ENCODE data around the gene TXN. TPM values are rescaled to one million over a fixed set of nuclear protein-coding genes. Genes with fewer than 3 reads are reported as not detected.

The TXN gene
- 207 and 217 TPM in 2 replicates for total RNA-seq

GRCh38 chr9:110256380-110257096, at the start of gene TXN:
TXN (minus strand) TSS chr9:110256507; CDS start chr9:110256435, 72 bp downstream.

GRCh38 chr9:110208031-110208430, 48.3 kb downstream of the TXN start, which contains the start of gene C9orf152:
C9orf152 (minus strand) TSS chr9:110208159; CDS start chr9:110207579, 580 bp downstream.

Other genes with a start within 250 kb of the TXN start
- gene C9orf152, start 48.3 kb downstream of the TXN start, total RNA-seq, result not detected in 2 replicates
- not detected in 2 replicates for gene TXNDC8, start 81.4 kb upstream of the TXN start, total RNA-seq

Data from cardiac ventricle fibroblast (primary cell).